ACC112 (cell line): ENCODE results near the gene SNX25.
"Not testable (repeated sequence)": the region's sequence is repeated elsewhere in the genome, so short reads cannot be mapped to it uniquely, and the experiment has no call there.

Experiments
- H2AFZ ChIP-seq: fragments of 200-600 bp; sonication (generic); one replicate; pipeline ENCODE4 v1.6.0; 2017; ENCODE audit warnings: antibody characterized with exemption, low read length; ENCODE audit not compliant: unreplicated experiment
- H3K27ac ChIP-seq: fragments of 200-600 bp; sonication (generic); 2 replicates; pipeline ENCODE4 v1.5.1; 2014; ENCODE audit warnings: low read depth, mild to moderate bottlenecking, antibody characterized with exemption, low read length, moderate library complexity
- H3K27me3 ChIP-seq: fragments of 200-600 bp; sonication (generic); 2 replicates; pipeline ENCODE4 v1.6.1; 2014; ENCODE audit warnings: mild to moderate bottlenecking, antibody characterized with exemption, low read length, moderate library complexity, mixed read lengths; ENCODE audit not compliant: insufficient read depth
- H3K36me3 ChIP-seq: fragments of 200-600 bp; sonication (generic); 2 replicates; pipeline ENCODE4 v1.6.1; 2016; ENCODE audit warnings: mild to moderate bottlenecking, antibody characterized with exemption, low read length, moderate library complexity, mixed read lengths; ENCODE audit not compliant: insufficient read depth
- H3K4me1 ChIP-seq: fragments of 200-600 bp; sonication (generic); one replicate; pipeline ENCODE4 v1.6.1; 2016; ENCODE audit warnings: low read length, mixed read lengths; ENCODE audit not compliant: insufficient read depth, unreplicated experiment, control insufficient read depth
- H3K4me3 ChIP-seq: fragments of 200-600 bp; sonication (generic); 2 replicates; pipeline ENCODE4 v1.5.1; 2014; ENCODE audit warnings: mild to moderate bottlenecking, low read depth, low read length
- H3K79me2 ChIP-seq: fragments of 200-600 bp; sonication (generic); one replicate; pipeline ENCODE4 v1.6.0; 2016; ENCODE audit warnings: low read length; ENCODE audit not compliant: control insufficient read depth, unreplicated experiment, insufficient read depth

The SNX25 gene

GRCh38 chr4:185357733-185358440 lies 148.5 kb downstream of the SNX25 start:
- Histone ChIP-seq H3K79me2 (no peaks in the 10 kb centered on the region), H3K4me1 (peaks cover 25% of the 10 kb centered on the region), H3K27ac (peak overlapping the region; percentile 88), H3K27me3 (no peaks in the 10 kb centered on the region), H3K36me3 (0 out of 2 replicates have a peak, but pooled peaks cover 3% of the 10 kb centered on the region), H2AFZ (no peak overlapping the region), H3K4me3 (no peak overlapping the region)

GRCh38 chr4:185358514-185358913 lies 149.1 kb downstream of the SNX25 start:
- H3K4me3 ChIP-seq, result no peak overlapping the region
- 0 out of 2 replicates have a peak, but pooled peaks cover 6% of the 10 kb centered on the region for H3K36me3 ChIP-seq
- H3K27ac ChIP-seq, result peak overlapping the region; percentile 88
- no peak overlapping the region for H2AFZ ChIP-seq
- no peaks in the 10 kb centered on the region for H3K79me2 ChIP-seq
- no peaks in the 10 kb centered on the region for H3K27me3 ChIP-seq
- peaks cover 25% of the 10 kb centered on the region for H3K4me1 ChIP-seq

- Histone ChIP-seq H3K4me3 (peak overlapping the region; percentile 17; the same call in 1 of the 2 replicates), H3K27ac (peak overlapping the region; percentile 88), H3K79me2 (no peaks in the 10 kb centered on the region), H3K36me3 (0 out of 2 replicates have a peak, but pooled peaks cover 6% of the 10 kb centered on the region), H3K4me1 (peaks cover 25% of the 10 kb centered on the region), H2AFZ (no peak overlapping the region), H3K27me3 (no peaks in the 10 kb centered on the region)
Measured at GRCh38 chr4:185358959-185359358, 149.6 kb downstream of the SNX25 start.

- Histone ChIP-seq H3K36me3 (0 out of 2 replicates have a peak, but pooled peaks cover 6% of the 10 kb centered on the region), H3K4me1 (peaks cover 25% of the 10 kb centered on the region), H3K27ac (peak overlapping the region; percentile 88), H2AFZ (no peak overlapping the region), H3K79me2 (no peaks in the 10 kb centered on the region), H3K4me3 (no peak overlapping the region), H3K27me3 (no peaks in the 10 kb centered on the region)
Measured at GRCh38 chr4:185359767-185360446, 150.5 kb downstream of the SNX25 start.

DNA sequence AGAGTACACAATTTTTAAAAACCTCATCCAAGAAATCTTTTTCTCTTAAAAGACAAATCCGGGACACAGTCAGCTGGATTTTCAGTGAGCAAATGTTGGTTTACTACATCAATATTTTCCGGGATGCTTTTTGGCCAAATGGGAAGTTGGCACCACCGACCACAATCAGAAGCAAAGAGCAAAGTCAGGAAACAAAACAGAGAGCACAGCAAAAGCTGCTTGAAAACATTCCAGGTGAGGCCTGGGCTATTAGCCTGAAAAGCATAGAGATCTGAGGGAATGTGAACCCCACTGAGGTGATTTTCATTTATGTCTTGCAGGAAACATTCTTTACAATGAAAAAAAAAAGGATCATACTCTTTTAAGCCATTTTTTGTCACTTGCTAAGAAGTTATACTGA lies 152.5 kb downstream of the SNX25 start:
- Histone ChIP-seq H3K79me2 (no peaks in the 10 kb centered on the region), H3K4me1 (peaks cover 25% of the 10 kb centered on the region), H3K27me3 (no peaks in the 10 kb centered on the region), H2AFZ (no peak overlapping the region), H3K36me3 (0 out of 2 replicates have a peak, but pooled peaks cover 6% of the 10 kb centered on the region), H3K27ac (no peak overlapping the region), H3K4me3 (no peak overlapping the region)

- peaks cover 21% of the 10 kb centered on the region for H3K4me1 ChIP-seq
- not testable (repeated sequence) for H3K4me3 ChIP-seq, H3K36me3 ChIP-seq, H3K79me2 ChIP-seq, H2AFZ ChIP-seq, H3K27me3 ChIP-seq, H3K27ac ChIP-seq
Measured at GRCh38 chr4:185362570-185362969, 153.2 kb downstream of the SNX25 start.

GRCh38 chr4:185363251-185363650 lies 153.9 kb downstream of the SNX25 start:
- Histone ChIP-seq H3K79me2 (no peaks in the 10 kb centered on the region), H2AFZ (no peak overlapping the region), H3K4me3 (no peak overlapping the region), H3K36me3 (0 out of 2 replicates have a peak, but pooled peaks cover 6% of the 10 kb centered on the region), H3K27ac (no peak overlapping the region), H3K4me1 (peaks cover 14% of the 10 kb centered on the region), H3K27me3 (no peaks in the 10 kb centered on the region)

DNA sequence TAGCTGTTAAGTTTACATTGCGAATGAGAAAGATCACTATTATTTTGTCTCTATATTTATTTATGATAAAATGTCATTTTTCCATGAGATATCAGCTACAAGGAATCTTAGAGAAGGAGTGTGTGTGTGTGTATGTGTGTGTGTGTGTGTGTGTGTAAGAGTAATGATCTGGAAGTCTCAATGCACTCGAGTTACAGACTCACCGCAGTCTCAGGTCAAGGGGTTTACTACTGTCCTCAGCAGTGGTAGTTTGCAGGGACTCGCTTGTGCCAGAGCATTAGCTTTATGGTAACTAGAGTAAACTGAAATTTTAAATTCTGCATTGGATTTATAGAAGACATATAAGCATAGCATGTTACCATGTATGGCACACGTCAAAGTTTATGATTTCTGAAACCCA lies 155.5 kb downstream of the SNX25 start:
- Histone ChIP-seq H2AFZ (no peak overlapping the region), H3K36me3 (peaks cover 3% of the 10 kb centered on the region; the same call in 1 of the 2 replicates), H3K4me3 (no peak overlapping the region), H3K79me2 (no peaks in the 10 kb centered on the region), H3K4me1 (peaks cover 3% of the 10 kb centered on the region), H3K27me3 (no peaks in the 10 kb centered on the region), H3K27ac (no peak overlapping the region)

DNA sequence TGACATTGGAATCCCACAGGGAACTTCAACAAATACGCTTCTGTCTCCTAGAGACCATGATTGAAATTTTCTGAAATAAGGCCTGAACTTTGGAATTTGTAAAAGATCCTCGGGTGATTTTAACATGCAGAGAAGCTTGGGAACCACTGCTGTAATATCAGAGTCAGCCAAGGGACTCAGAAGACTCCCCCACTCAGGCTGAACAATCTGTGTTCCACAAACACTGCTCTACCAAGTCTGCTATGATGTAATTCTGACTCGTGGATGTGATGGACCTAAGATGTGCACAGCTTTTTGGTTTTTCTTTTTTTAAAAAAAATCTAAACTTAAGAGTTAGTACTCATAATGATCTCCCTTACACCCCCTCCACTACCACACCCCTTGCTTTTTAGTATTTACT lies 160.3 kb downstream of the SNX25 start:
- no peaks in the 10 kb centered on the region for H3K27me3 ChIP-seq
- H3K4me1 ChIP-seq, result no peaks in the 10 kb centered on the region
- H3K4me3 ChIP-seq, result no peak overlapping the region
- no peaks in the 10 kb centered on the region for H3K79me2 ChIP-seq
- no peak overlapping the region for H3K27ac ChIP-seq
- peaks cover 6% of the 10 kb centered on the region; the same call in 1 of the 2 replicates for H3K36me3 ChIP-seq
- H2AFZ ChIP-seq, result no peak overlapping the region

GRCh38 chr4:185370268-185370949 lies 161.0 kb downstream of the SNX25 start:
- Histone ChIP-seq H3K36me3 (peaks cover 8% of the 10 kb centered on the region; the same call in 1 of the 2 replicates), H2AFZ (no peak overlapping the region), H3K27ac (no peak overlapping the region), H3K4me3 (no peak overlapping the region), H3K27me3 (no peaks in the 10 kb centered on the region), H3K79me2 (no peaks in the 10 kb centered on the region), H3K4me1 (no peaks in the 10 kb centered on the region)
